Stimulated activated CD8-positive, alpha-beta memory T cell treated with anti-CD3 and anti-CD28 coated beads, Interleukin-7, amount 100 ng/mL, for 24 hours (primary cell): ENCODE results near the gene IL18.
"Not testable (repeated sequence)": the region's sequence is repeated elsewhere in the genome, so short reads cannot be mapped to it uniquely, and the experiment has no call there.

Experiments used
- DNase-seq: peaks from one replicate; pipeline ENCODE4 v3.0.0-alpha.2; 2020; ENCODE audit warnings: low read depth

IL18 gene

GRCh38 chr11:112115386-112115785 is 48.5 kb downstream of the IL18 start:
- DNase-seq, result no peak

GRCh38 chr11:112114460-112114859 is 49.4 kb downstream of the IL18 start:
- DNase-seq, result no peak

- no peak for DNase-seq
These were observed 50.1 kb downstream of the IL18 start for GRCh38 chr11:112113539-112114457.

- DNase-seq, result no peak
These were observed 57.8 kb downstream of the IL18 start for GRCh38 chr11:112106070-112106469.

GRCh38 chr11:112103446-112103845 is 60.4 kb downstream of the IL18 start:
- DNase-seq, result no peak

- no peak for DNase-seq
These were observed 63.4 kb downstream of the IL18 start for GRCh38 chr11:112100462-112100861.

- no peak for DNase-seq
These were observed 66.0 kb downstream of the IL18 start for GRCh38 chr11:112097734-112098528.

- DNase-seq, result no peak
These were observed 67.7 kb downstream of the IL18 start for GRCh38 chr11:112096194-112096593.

GRCh38 chr11:112095302-112095701 is 68.6 kb downstream of the IL18 start:
- not testable (repeated sequence) for DNase-seq
